Measurements from ENCODE around the gene REST.
A peak's percentile ranks its signal among the peaks of the same experiment; 100 is the strongest.

The REST gene

DNA sequence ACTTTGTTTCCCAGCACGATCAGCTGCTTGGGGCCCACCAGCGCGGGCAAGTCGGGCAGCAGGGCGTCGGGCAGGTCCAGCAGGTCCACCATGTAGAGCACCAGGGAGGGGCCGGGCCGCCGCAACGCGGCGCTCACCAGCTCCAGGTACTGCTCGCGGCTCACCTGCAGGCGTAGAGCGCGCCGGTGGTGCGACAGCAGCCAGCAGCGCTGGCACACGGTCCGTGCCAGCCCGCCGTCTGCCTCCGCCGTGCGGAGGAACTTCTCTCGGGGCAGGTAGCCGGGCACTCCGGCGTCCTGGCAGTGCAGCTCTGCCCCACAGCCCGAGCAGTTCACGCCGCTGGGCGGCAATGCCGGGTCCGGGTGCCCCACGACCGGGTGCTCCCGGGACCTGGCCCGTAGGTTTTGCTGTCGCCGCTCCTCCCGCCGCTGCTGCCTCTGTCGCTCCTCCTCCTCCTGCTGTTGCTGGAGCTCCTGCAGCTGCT lies 69.2 kb downstream of the REST start:
- FAIRE-seq (no peak), DNase-seq (ENCODE audit: low spot score) (peak; percentile 57)

DNA sequence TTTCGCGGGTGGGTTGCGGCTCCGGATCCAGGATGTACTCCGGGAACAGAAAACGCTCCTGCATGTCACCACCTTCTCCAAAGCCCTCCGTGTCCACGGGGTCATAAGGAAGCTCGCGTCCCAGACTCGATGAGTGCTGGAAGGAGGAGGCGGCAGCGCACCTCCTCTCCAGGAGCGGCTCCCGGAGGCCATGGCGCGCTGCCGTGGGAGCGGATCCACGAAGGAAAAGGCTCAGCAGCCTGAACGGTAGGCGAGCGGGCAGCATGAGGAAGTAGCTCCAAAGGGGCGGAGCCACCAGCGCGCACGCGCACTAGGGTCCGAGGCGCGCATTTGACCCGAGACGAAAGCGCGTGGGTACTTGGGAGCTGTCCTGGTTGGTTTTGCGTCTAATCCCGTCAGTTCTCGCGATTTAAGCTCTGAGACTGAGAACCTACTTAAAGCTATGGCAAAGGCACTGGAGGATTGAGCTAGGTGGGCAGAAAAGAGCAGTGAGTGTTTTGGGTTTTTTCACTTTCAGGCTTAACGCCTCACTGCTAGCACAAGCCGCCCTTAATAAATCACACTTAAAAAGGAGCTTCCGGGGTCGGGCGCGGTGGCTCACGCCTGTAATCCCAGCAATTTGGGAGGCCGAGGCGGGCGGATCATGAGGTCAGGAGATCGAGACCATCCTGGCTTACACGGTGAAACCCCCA lies 69.8 kb downstream of the REST start, which contains the start of gene NOA1:
Gene NOA1, minus strand, starts transcription at position 286 of the 692 bp plus-strand sequence. Its CDS starts 21 bp downstream, at position 265.
- DNase-seq (ENCODE audit: low spot score) (peak; percentile 98), FAIRE-seq (peak; percentile 61)

DNA sequence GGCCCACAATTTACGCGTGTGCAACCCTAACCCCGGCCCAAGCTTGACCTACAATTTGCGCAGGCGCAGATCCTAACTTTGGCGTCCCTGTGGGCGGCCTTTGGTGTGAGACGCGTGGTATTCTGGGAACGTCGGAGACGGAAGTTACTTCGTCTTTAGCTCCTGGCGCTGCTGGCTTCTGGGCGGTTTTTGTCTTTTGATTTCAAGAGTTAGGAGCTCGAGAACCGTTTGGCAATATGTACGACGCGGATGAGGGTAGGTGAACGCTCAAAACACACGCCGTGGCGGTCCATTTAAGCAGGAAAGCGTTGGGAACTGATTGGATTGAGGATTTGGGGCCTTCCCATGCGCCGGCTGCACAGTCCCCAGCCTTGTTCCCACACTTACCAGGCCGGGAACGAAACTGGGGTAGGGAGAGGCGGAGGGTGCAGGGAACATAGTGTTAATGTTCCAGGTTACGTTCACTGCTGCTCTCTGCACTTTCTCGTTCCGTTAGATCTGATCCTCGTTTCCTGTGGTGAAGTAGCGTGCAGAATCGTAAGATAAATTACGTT lies 71.1 kb downstream of the REST start, which contains the start of gene POLR2B:
Gene POLR2B, plus strand, starts transcription at position 147 of the 554 bp plus-strand sequence. Its CDS starts 90 bp downstream, at position 237.
- DNase-seq (ENCODE audit: low spot score): peak; percentile 96
- FAIRE-seq: no peak

DNA sequence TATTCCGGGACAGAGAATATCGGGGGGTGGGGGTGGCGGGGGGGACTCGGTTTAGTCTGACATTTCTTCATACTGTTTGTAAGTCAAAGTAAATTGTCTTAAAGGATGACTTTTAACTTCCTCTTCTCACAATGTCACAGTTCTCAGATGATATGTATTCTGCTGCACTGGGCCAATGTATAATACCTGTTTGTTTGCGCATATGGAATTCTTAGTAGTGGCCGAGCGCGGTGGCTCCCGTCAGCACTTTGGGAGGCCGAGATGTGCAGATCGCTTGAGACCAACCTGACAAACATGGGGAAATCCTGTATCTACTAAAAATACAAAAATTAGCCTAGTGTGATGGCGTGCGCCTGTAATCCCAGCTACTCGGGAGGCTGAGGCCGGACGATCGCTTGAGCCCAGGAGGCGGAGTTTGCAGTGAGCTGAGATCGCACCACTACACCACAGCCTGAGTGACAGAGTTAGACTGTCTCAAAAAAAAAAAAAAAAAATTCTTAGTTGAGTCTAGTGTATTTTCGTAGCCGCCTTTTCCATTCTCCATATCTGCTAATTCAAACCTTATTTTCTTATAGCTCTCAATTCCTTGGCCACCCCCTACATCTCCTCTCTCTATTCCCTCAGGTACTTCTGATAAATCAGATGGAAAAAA lies 71.8 kb downstream of the REST start:
- FAIRE-seq: no peak
- DNase-seq (ENCODE audit: low spot score): no peak

DNA sequence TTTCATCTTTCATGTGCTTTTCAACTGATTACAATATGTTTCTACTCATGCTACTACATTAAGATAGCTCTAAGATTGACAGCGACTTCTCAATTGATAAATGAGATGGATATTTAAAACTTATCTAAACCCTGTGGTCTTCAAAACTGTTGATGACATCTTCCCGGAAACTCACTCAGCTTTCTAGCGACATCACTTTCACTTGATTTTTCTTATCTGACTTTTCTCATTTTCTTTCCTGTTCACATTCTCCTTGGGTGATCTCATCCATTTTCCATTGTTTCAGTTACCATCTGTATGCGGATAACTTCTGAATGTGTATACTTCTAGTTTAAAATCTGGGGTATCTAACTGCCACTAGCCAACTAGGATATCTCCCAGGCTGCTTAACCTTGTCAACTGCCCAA lies 74.1 kb downstream of the REST start:
- DNase-seq (ENCODE audit: low spot score) (no peak), FAIRE-seq (no peak)

DNA sequence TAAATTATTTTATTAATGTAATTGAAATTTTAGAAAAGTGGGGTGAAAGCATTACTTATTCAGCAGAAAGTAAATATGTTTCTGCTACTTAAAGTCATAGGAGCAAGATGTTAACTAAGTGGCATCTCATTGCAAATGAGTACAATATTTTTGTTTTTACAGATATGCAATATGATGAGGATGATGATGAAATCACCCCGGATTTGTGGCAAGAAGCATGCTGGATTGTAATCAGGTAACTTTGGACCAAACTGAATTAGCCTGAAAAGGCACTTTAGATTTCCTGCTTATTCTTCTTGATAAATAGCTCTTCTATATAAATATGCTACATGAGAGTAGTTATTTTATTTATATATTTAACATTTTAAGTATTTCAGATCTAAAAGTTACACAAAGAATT lies 78.5 kb downstream of the REST start:
- FAIRE-seq (no peak), DNase-seq (ENCODE audit: low spot score) (no peak)

DNA sequence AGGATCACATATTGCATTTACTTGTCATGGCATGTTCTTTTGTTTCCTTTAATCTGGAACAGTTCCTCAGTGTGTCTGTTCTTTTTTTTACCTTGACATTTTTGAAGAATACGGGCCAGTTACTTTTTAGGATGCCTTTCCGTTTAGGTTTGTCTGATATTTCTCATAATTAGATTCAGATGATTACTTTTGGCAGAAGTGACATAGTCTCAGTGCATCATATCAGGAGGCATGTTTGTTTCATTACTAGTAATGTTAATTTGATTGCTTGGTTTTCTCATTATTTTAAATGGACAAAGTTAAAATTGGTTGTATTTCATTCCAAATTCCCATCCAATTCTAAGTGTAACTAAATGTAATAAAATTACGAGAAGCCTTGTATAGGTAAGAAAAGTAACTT lies 79.3 kb downstream of the REST start:
- no peak for DNase-seq (ENCODE audit: low spot score)
- FAIRE-seq: no peak

DNA sequence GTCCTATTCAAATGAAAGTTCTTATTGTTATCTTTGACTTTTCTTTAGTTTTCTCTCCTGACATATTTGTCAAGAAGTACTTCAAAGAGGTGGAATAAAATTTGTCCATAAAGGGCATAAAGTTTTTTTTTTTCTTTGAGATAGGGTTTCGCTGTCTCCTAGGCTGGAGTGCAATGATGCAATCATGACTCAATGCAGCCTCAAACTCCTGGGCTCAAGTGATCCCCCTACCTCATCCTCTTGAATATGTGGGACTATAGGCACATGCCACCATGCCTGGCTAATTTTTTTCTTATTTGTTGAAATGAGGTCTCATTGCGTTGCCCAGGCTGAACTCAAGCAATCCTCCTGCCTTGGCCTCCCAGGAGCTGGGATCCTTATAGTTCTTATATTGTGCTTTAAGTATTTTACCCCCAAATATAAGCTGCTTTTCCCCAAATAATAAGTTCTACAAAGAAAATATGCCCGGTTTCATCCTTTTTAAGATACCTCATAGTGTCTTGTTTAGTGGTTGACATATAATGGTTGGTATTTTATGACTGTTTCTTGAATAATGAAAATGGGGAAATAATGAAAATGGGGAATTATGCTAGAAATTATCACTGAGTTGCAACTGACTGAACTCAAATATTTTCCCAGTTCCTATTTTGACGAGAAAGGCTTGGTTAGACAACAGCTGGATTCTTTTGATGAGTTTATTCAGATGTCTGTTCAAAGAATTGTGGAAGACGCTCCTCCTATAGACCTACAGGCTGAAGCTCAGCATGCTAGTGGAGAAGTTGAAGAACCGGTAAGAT lies 82.6 kb downstream of the REST start:
- FAIRE-seq (no peak), DNase-seq (ENCODE audit: low spot score) (no peak)

DNA sequence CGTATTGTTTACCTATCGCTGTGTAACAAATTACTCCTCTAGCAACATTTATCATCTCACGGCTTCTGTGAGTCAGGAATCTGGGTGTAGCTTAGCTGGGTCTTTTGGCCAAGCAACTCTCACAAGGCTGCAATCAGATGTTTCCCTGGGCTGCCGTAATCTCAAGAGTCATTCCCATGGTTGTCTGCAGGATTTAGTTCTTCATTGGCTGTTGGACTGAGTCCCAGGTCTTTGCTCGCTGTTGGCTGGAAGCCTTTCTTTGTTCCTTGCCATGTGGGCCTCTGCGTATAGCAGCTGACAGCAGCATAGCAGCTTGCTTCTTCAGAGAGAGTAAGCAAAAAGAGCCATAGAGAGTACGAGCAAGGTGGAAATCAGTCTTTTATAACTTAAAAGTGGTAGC lies 87.8 kb downstream of the REST start:
- no peak for FAIRE-seq
- DNase-seq (ENCODE audit: low spot score): no peak

DNA sequence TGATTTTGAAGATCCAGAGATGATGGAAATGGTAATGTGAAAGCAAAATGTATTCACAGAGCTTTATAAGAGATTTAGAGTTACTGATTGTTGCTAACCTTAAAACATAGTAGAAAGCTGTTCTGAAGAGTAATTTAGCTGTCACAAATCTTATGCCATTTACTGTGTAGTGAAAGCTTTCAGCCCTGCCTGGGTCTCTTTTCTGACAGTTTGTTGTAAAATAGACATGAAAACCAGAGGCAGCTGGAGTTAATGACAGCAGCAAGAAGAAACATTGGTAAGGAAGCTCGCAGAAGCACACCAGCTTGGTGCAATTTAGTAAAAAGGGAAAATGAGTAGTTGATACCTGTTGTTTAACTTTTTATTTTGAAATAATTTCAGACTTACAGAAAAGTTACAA lies 92.1 kb downstream of the REST start:
- DNase-seq (ENCODE audit: low spot score): no peak
- no peak for FAIRE-seq

DNA sequence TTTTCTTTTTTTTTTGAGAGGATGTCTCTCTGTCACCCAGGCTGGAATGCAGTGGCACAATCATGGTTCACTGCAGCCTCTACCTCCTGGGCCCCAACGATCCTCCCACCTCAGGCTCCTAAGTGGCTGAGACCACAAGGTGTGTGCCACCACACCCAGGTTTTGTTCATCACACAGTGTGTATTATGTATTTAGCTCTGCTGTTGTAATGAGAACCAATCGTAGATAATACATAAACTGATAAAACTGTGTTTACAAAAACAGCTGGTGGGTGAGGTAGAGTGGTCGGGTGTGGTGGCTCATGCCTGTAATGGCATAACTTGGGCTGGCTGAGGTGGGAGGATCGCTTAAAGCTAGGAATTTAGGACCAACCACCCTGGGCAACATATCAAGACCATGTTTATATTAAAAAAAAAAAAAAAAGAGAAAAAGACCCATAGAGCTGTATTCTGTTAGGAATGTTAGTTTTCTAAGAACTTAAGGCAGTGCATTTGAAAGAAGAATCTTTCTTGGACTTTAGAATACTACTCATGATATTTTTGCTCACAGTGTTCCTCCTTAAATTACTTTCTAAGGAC lies 105.9 kb downstream of the REST start:
- DNase-seq (ENCODE audit: low spot score): no peak
- FAIRE-seq: no peak
